Measurements from ENCODE around the gene WDFY2. TPM values are rescaled to one million over a fixed set of nuclear protein-coding genes. Genes with fewer than 3 reads are reported as not detected.

The WDFY2 gene
- total and polyA plus RNA-seq, 2 experiments from 2014 or later = 11.4 to 24.0 TPM

DNA sequence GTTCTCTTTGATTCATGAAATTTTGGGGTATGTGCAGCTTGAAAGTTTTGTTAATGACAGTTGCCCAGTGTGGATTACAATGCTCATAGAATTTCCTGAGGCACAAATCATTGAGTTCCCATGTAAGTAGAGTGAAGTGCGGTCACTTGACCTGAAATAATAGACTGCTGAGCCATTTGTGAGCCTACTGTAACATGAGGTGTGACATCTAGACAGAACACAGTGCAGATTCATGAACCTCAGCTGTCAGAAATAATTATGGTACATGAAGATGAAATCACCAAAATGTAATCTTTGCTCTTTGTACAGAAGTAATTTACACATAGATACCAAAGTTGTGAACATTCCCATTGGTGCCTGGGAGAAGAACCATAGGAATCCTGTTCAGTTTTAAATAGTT, 135.1 kb downstream of the WDFY2 start:
- H3K4me3 Mint-ChIP-seq = no peak overlapping the region

DNA sequence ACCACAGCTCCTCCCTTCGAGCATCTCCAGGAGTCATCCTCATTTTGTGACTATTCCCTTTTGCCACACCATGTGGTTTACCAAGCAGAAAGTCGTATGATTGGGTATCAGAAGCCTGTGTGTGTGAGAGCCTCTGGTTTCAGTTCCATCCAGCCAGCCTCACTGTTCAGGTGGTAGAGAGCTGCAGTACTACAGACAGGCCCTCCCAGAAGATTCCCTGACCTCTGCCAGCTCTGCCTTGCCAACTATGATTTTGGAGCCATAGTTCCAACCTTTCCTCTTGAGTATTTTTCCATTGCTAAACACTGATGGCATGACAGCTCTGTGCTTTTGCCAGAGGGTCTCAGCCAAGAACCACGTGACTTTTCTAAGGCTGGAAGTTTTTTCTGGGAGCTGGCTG, 137.2 kb downstream of the WDFY2 start:
- H3K36me3 ChIP-seq (ENCODE audit: insufficient read depth) = no peaks in the 10 kb centered on the region
- H3K4me1 ChIP-seq (ENCODE audit: insufficient read depth) = no peaks in the 10 kb centered on the region
- H3K9me3 Mint-ChIP-seq = no peaks in the 10 kb centered on the region
- no peaks in the 10 kb centered on the region for H3K27me3 ChIP-seq (ENCODE audit: insufficient read depth)
- no peak overlapping the region for H3K4me3 ChIP-seq
- H3K27me3 Mint-ChIP-seq (ENCODE audit: insufficient read depth, low read depth, poor library complexity) = no peaks in the 10 kb centered on the region
- H4K20me1 ChIP-seq (replicated peaks; ENCODE audit: insufficient read depth) = 0 out of 2 replicates have a peak, but pooled peaks cover 3% of the 10 kb centered on the region
- no peaks in the 10 kb centered on the region; the same call in 2 of the 3 replicates for H3K4me1 Mint-ChIP-seq
- H3K9me2 ChIP-seq (ENCODE audit: insufficient read depth) = no peaks in the 10 kb centered on the region
- H3F3A ChIP-seq (replicated peaks; ENCODE audit: low read depth) = no peaks in the 10 kb centered on the region
- H3K4me3 Mint-ChIP-seq = no peak overlapping the region
- no peak overlapping the region for H3K27ac Mint-ChIP-seq
- no peak for DNase-seq (ENCODE audit: low spot score)
- no peak for ATAC-seq
- H2AFZ ChIP-seq = no peak overlapping the region
- H3K4me2 ChIP-seq = no peak overlapping the region
- H3K27ac ChIP-seq (ENCODE audit: low read depth) = 0 out of 2 replicates have a peak overlapping the region, but pooled peaks have one; percentile 14
- H3K36me3 Mint-ChIP-seq (ENCODE audit: low read depth) = peaks cover 2% of the 10 kb centered on the region; the same call in 1 of the 3 replicates
- no peaks in the 10 kb centered on the region; the same call in 1 of the 2 replicates for H3K79me2 ChIP-seq (replicated peaks; ENCODE audit: insufficient read depth)
- TF ChIP-seq ZNF114 (CRISPR knock-in tag; IDR thresholded peaks at IDR 0.05) = no peak
- TF ChIP-seq EZH2 (IDR thresholded peaks at IDR 0.05; ENCODE audit: low read depth, unreplicated experiment) = no peak
- TF ChIP-seq ZNF331 (CRISPR knock-in tag; IDR thresholded peaks at IDR 0.05; ENCODE audit: low read depth) = no peak
- TF ChIP-seq NANOG (IDR thresholded peaks at IDR 0.05; ENCODE audit: borderline replicate concordance) = no peak
- no peak for TF ChIP-seq EZH2phosphoT487 (IDR thresholded peaks at IDR 0.05; ENCODE audit: unreplicated experiment)
- no peak for TF ChIP-seq JUNB (IDR thresholded peaks at IDR 0.05; ENCODE audit: unreplicated experiment)
- TF ChIP-seq, protein P1, sequence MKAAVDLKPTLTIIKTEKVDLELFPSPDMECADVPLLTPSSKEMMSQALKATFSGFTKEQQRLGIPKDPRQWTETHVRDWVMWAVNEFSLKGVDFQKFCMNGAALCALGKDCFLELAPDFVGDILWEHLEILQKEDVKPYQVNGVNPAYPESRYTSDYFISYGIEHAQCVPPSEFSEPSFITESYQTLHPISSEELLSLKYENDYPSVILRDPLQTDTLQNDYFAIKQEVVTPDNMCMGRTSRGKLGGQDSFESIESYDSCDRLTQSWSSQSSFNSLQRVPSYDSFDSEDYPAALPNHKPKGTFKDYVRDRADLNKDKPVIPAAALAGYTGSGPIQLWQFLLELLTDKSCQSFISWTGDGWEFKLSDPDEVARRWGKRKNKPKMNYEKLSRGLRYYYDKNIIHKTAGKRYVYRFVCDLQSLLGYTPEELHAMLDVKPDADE (IDR thresholded peaks at IDR 0.05) = no peak
- no peak for TF ChIP-seq POLR2AphosphoS5 (IDR thresholded peaks at IDR 0.05; ENCODE audit: low read depth)
- TF ChIP-seq, protein P2, sequence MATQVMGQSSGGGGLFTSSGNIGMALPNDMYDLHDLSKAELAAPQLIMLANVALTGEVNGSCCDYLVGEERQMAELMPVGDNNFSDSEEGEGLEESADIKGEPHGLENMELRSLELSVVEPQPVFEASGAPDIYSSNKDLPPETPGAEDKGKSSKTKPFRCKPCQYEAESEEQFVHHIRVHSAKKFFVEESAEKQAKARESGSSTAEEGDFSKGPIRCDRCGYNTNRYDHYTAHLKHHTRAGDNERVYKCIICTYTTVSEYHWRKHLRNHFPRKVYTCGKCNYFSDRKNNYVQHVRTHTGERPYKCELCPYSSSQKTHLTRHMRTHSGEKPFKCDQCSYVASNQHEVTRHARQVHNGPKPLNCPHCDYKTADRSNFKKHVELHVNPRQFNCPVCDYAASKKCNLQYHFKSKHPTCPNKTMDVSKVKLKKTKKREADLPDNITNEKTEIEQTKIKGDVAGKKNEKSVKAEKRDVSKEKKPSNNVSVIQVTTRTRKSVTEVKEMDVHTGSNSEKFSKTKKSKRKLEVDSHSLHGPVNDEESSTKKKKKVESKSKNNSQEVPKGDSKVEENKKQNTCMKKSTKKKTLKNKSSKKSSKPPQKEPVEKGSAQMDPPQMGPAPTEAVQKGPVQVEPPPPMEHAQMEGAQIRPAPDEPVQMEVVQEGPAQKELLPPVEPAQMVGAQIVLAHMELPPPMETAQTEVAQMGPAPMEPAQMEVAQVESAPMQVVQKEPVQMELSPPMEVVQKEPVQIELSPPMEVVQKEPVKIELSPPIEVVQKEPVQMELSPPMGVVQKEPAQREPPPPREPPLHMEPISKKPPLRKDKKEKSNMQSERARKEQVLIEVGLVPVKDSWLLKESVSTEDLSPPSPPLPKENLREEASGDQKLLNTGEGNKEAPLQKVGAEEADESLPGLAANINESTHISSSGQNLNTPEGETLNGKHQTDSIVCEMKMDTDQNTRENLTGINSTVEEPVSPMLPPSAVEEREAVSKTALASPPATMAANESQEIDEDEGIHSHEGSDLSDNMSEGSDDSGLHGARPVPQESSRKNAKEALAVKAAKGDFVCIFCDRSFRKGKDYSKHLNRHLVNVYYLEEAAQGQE (IDR thresholded peaks at IDR 0.05; ENCODE audit: unreplicated experiment) = no peak

More for the DNA sequence above, 135.1 kb downstream of the WDFY2 start:
- no peaks in the 10 kb centered on the region for H3F3A ChIP-seq (replicated peaks; ENCODE audit: low read depth)
- H3K4me3 ChIP-seq = no peak overlapping the region
- TF ChIP-seq EZH2 (IDR thresholded peaks at IDR 0.05; ENCODE audit: low read depth, unreplicated experiment) = no peak
- TF ChIP-seq EZH2phosphoT487 (IDR thresholded peaks at IDR 0.05; ENCODE audit: unreplicated experiment) = no peak
- TF ChIP-seq, protein P2 (IDR thresholded peaks at IDR 0.05; ENCODE audit: unreplicated experiment) = no peak
- TF ChIP-seq JUNB (IDR thresholded peaks at IDR 0.05; ENCODE audit: unreplicated experiment) = no peak
- H3K27me3 Mint-ChIP-seq (ENCODE audit: insufficient read depth, low read depth, poor library complexity) = no peaks in the 10 kb centered on the region
- no peak overlapping the region for H3K27ac ChIP-seq (ENCODE audit: low read depth)
- no peak overlapping the region for H3K27ac Mint-ChIP-seq
- no peaks in the 10 kb centered on the region for H3K9me3 Mint-ChIP-seq
- DNase-seq (ENCODE audit: low spot score) (no peak), ATAC-seq (no peak)
- no peaks in the 10 kb centered on the region; the same call in 1 of the 2 replicates for H3K79me2 ChIP-seq (replicated peaks; ENCODE audit: insufficient read depth)
- H2AFZ ChIP-seq = no peak overlapping the region
- no peaks in the 10 kb centered on the region for H3K4me1 ChIP-seq (ENCODE audit: insufficient read depth)
- no peaks in the 10 kb centered on the region for H3K9me2 ChIP-seq (ENCODE audit: insufficient read depth)
- H3K4me1 Mint-ChIP-seq = no peaks in the 10 kb centered on the region; the same call in 2 of the 3 replicates
- no peaks in the 10 kb centered on the region for H3K36me3 ChIP-seq (ENCODE audit: insufficient read depth)
- 0 out of 2 replicates have a peak, but pooled peaks cover 5% of the 10 kb centered on the region for H4K20me1 ChIP-seq (replicated peaks; ENCODE audit: insufficient read depth)
- no peaks in the 10 kb centered on the region for H3K27me3 ChIP-seq (ENCODE audit: insufficient read depth)
- H3K4me2 ChIP-seq = no peak overlapping the region
- H3K36me3 Mint-ChIP-seq (ENCODE audit: low read depth) = peaks cover 2% of the 10 kb centered on the region; the same call in 1 of the 3 replicates
